Astrocyte of the cerebellum (primary cell): ENCODE measurements around the gene LITAFD.
"Not testable (repeated sequence)": the region's sequence is repeated elsewhere in the genome, so short reads cannot be mapped to it uniquely, and the experiment has no call there.

Experiments used
- DNase-seq: peaks from one replicate; pipeline ENCODE4 v3.0.0-alpha.2; 2011; ENCODE audit warnings: low read depth
- H3K4me3 ChIP-seq: 2 replicates; pipeline ENCODE4 v1.5.1; 2011; ENCODE audit warnings: mild to moderate bottlenecking, low read depth, low read length, moderate library complexity
- CTCF ChIP-seq: IDR thresholded peaks from 2 replicates; pipeline ENCODE4 v1.5.1; 2012; ENCODE audit warnings: low read length, low read depth, moderate library complexity, mild to moderate bottlenecking; ENCODE audit errors: missing control alignments
- in situ Hi-C: cut with HindIII; loops from 2 replicates; pipeline ENCODE4 v1.10.0; 2017; ENCODE audit warnings: low sequenced_read_pairs

The LITAFD gene

DNA sequence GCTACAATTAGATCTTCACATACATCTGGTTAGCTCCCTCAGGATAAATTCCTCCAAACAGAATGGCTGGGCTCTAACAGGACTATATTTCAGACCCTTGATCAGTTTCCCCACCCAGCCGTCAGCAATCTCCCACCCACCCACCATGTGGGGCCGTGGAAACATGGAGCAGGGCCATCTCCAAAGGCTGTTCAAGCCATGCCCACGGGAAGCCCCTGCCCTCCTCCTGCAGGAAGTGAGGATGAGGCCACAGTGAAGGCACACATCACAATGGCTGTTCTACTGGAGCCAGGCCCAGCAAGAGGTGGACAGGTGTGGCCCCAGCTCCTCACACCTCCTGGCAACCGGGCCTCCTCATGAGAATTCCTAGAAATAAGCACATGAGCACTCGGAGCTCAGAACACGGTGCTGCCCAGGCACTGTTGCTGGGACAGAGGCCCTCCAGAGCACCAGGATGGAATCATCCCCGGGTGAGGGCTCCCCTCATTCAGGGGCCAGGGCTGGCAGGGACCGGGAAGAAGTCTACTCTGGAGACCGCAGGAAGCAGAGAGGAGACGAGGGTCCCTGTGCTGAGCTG is at the start of gene LITAFD:
TSS of gene LITAFD (plus strand) at position 311 of the 577 bp plus-strand sequence. CDS start 2,005 bp downstream, outside the sequence.
- TF ChIP-seq CTCF = no peak
- no peak for DNase-seq
- in situ Hi-C loops = no loop called here
- H3K4me3 ChIP-seq = no peak within 1 kb of the TSS

GRCh38 chr16:8832717-8833105 is 49.4 kb upstream of the LITAFD start:
- no peak for DNase-seq
- no peak overlapping the region for H3K4me3 ChIP-seq
- no peak for TF ChIP-seq CTCF
- in situ Hi-C loops = no loop called here

GRCh38 chr16:8836797-8837196 is 45.4 kb upstream of the LITAFD start:
- in situ Hi-C loops, DNase-seq, H3K4me3 ChIP-seq: not testable (repeated sequence)

DNA sequence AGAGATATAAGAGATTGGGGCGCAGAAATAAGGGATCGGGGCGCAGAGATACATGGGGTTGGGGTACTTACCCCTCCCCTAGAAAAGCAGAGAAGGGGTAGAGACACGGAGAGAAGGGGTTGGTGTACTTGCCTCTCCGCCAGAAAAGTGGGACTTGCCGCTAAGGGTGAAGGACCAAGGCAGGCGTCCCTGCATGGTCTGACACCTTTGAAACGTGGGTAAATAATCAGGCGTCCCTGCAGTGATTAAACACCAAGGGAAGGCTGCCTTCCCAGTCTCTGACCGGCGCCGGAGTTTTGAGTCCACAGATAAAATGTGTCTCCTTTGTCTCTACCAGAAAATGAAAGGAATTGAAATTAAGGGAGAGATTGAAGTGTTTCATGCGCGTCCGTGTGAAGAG is 44.6 kb upstream of the LITAFD start:
- H3K4me3 ChIP-seq, in situ Hi-C loops, DNase-seq: not testable (repeated sequence)

- in situ Hi-C loops, DNase-seq, H3K4me3 ChIP-seq: not testable (repeated sequence)
These were observed 40.1 kb upstream of the LITAFD start for GRCh38 chr16:8842016-8842415.

GRCh38 chr16:8843296-8843695 is 38.9 kb upstream of the LITAFD start:
- H3K4me3 ChIP-seq, DNase-seq, in situ Hi-C loops: not testable (repeated sequence)

DNA sequence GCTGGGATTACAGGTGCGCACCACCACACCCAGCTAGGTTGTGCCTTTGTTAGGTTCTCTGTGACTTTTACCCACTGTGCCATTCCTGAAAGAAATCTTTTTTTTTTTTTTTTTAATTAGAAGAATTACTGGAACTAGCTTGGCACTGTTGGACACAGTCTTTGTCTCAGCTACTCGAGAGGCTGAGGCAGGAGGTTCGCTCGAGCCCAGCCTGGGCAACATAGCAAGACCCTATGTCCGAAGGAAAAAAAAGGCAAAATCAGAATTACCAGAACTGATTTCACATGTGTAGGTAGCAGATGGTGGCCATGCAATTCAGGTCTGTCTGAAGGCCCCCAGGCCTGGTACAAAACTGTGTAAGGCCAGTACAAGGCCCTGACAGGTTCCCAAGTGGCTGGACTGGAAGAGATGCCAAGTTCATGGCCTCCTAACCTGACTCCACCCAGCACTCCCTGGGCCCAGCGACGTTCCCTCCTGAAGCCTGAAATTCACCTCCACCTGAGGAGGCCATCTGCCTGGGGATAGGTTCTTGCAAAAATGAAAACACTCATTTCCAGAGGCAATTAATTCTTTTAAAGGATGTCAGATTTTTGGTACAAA is 36.4 kb upstream of the LITAFD start:
- TF ChIP-seq CTCF = no peak
- in situ Hi-C loops = no loop called here
- no peak overlapping the region for H3K4me3 ChIP-seq
- DNase-seq = no peak

DNA sequence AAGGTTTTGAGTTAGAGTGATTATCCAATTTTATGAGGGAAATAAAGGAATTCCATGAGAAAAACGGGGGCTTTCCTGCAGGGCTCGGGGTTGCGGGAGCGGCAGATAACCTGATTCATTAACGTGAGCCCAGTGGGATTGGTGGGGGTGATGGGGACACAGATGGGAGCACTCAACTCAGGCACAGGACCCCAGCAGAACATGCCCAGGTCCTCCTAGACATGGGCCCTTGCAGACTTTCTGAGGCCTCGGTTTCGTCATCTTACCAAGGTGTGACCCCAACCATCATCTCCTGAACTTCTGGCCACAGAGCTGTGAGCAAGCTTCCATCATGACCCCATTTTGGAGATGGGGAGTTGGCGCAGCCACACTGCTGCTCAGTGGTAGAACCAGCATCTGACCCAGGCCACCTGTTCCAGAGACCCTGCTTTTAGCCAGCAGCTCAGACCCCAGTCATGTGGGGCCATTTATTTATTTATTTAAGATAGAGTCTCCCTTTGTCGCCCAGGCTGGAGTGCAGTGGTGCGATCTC is 35.7 kb upstream of the LITAFD start:
- no peak overlapping the region for H3K4me3 ChIP-seq
- no peak for TF ChIP-seq CTCF
- in situ Hi-C loops = no loop called here
- no peak for DNase-seq

DNA sequence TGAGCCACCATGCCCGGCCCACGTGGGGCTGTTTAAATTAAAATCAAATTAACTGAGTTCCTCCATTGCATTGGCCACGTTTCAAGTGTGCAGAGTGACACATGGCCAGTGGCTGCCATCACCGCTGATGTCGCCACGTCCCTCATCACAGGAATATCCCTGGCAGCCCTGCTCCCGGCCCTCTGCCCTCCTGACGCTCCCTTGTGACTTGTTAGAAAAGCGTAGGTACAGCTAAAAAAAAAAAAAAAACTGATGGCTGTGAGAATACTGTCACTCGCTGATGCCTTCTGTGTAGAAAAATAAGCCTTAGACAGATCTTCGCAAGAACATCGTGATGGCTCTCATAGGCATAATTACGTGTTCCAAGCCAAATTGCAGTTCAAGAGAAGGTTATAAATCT is 35.0 kb upstream of the LITAFD start:
- no peak for TF ChIP-seq CTCF
- no peak overlapping the region for H3K4me3 ChIP-seq
- DNase-seq = no peak
- in situ Hi-C loops = no loop called here
